ENCODE measurements around the gene RNASE3. TPM values are rescaled to one million over a fixed set of nuclear protein-coding genes. Genes with fewer than 3 reads are reported as not detected.

The RNASE3 gene
- total RNA-seq, 1 experiment from 2014 or later = not detected

DNA sequence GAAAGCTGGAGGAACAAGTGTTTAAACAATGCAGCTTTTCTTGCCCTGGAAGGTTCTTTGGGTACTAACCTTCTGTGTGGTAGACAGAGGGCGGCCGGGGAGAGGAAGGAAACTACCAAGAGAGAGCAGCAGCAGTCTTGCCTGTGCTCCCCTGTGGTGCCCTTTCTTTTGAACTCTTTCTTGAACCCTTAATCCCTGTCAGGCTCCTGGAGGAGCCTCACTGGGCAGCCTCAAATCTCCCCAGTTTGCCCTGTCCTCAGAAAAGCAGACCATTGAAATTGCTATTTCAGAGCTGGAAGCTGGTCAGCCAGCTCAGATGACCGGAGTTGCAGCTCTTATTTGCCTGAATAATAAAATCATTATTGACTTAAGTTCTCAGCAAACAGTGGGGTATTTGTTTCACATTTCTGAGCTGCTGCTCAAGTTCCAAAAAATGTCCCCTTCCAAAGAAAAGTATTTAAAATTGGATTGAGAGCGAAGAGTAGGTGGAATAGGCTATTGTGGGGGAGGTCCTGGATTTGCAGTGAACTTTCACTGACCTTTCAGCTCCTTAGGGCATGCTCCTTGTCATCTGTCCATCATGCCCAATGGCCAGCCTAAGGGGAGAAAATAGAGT is 42.1 kb upstream of the RNASE3 start:
- no peaks in the 10 kb centered on the region for H3K36me3 ChIP-seq (ENCODE audit: insufficient read depth, low read length, poor library complexity, severe bottlenecking)
- BruUV-seq (replicated peaks) = no TSS peak
- no peak for TF ChIP-seq EZH2 (IDR thresholded peaks at IDR 0.05; ENCODE audit: borderline replicate concordance, low read depth, low read length, poor library complexity, severe bottlenecking)
- TF ChIP-seq, protein P1, sequence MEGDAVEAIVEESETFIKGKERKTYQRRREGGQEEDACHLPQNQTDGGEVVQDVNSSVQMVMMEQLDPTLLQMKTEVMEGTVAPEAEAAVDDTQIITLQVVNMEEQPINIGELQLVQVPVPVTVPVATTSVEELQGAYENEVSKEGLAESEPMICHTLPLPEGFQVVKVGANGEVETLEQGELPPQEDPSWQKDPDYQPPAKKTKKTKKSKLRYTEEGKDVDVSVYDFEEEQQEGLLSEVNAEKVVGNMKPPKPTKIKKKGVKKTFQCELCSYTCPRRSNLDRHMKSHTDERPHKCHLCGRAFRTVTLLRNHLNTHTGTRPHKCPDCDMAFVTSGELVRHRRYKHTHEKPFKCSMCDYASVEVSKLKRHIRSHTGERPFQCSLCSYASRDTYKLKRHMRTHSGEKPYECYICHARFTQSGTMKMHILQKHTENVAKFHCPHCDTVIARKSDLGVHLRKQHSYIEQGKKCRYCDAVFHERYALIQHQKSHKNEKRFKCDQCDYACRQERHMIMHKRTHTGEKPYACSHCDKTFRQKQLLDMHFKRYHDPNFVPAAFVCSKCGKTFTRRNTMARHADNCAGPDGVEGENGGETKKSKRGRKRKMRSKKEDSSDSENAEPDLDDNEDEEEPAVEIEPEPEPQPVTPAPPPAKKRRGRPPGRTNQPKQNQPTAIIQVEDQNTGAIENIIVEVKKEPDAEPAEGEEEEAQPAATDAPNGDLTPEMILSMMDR (conservative IDR thresholded peaks at IDR 0.05; ENCODE audit: low read depth, low read length) = no peak
- intact Hi-C loops (cut with micrococcal nuclease; ENCODE audit: unreplicated experiment) = no loop called here
- no peaks in the 10 kb centered on the region for H3K9me3 ChIP-seq (ENCODE audit: low read depth, low read length, poor library complexity, severe bottlenecking)
- no peak for DNase-seq (ENCODE audit: low spot score)
- ChIA-PET CTCF (no interaction called here), POLR2A (ENCODE audit: low non-redundant PET) (no interaction called here)
- H3K4me1 ChIP-seq (ENCODE audit: insufficient read depth, low read length, poor library complexity, severe bottlenecking) = no peaks in the 10 kb centered on the region
- H3K4me3 ChIP-seq (ENCODE audit: low read depth, low read length, poor library complexity, severe bottlenecking) = no peak overlapping the region
- peaks cover 13% of the 10 kb centered on the region for H3K27me3 ChIP-seq (replicated peaks; ENCODE audit: insufficient read depth, low read depth, low read length, poor library complexity)
- no peak overlapping the region for H3K27ac ChIP-seq (ENCODE audit: low read depth, low read length, poor library complexity, severe bottlenecking)

DNA sequence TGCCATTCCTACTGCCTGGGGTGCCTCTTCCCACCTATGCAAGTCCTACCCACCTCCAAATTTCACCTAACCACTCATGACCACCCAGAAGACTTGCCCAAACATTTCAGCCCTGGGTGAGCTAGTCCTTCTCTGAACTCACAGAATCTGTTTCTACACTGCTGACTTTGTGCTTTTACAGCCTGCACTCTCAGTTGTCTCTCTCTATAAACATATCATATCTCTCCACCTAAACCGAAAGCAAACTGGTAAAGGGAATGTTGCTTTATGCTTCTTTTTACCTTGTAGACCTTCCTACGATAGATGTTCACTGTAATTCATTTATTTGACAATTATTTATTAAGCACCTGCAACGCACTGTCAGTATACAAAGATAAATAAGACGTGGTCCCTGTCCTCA is 38.1 kb upstream of the RNASE3 start:
- Histone ChIP-seq H3K27me3 (replicated peaks; ENCODE audit: insufficient read depth, low read depth, low read length, poor library complexity) (peaks cover 13% of the 10 kb centered on the region), H3K27ac (ENCODE audit: low read depth, low read length, poor library complexity, severe bottlenecking) (no peak overlapping the region), H3K4me3 (ENCODE audit: low read depth, low read length, poor library complexity, severe bottlenecking) (no peak overlapping the region), H3K4me1 (ENCODE audit: insufficient read depth, low read length, poor library complexity, severe bottlenecking) (no peaks in the 10 kb centered on the region), H3K9me3 (ENCODE audit: low read depth, low read length, poor library complexity, severe bottlenecking) (no peaks in the 10 kb centered on the region), H3K36me3 (ENCODE audit: insufficient read depth, low read length, poor library complexity, severe bottlenecking) (no peaks in the 10 kb centered on the region)
- ChIA-PET POLR2A (ENCODE audit: low non-redundant PET) (no interaction called here), CTCF (no interaction called here)
- DNase-seq (ENCODE audit: low spot score) = no peak
- TF ChIP-seq, protein P1 (conservative IDR thresholded peaks at IDR 0.05; ENCODE audit: low read depth, low read length) = no peak
- no peak for TF ChIP-seq EZH2 (IDR thresholded peaks at IDR 0.05; ENCODE audit: borderline replicate concordance, low read depth, low read length, poor library complexity, severe bottlenecking)
- intact Hi-C loops (cut with micrococcal nuclease; ENCODE audit: unreplicated experiment) = no loop called here
- no TSS peak for BruUV-seq (replicated peaks)

DNA sequence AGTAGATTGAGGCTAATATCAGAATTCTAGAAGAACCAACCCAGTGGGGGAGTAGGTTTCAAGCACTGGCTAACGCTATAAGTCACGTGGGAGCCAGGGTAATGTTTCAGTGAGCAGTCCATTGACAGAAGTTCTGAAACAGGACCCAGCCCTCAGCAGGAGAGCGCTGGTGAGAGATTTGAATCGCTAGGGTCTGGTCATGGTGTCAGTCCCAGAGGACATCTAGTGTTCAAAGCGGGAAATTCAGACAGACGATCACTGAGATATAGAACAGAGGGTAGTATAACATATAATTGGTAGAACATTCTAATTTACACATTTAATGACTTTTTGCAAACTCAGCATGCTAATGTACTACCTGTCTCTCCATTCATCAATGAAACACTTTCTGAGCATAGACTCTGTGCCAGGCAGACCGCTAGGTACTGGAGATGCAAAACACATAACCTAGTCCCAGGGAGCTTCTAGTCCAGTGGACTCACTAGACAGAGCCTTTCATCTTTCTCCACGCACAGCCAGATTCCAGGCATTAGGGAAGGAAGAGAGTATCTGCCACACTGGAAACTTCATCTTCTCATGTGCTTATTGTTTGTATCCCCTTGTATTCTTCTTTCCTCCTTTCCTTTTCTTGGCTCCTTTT is 35.4 kb upstream of the RNASE3 start:
- peak; percentile 78 for DNase-seq (ENCODE audit: low spot score)
- Histone ChIP-seq H3K4me1 (ENCODE audit: insufficient read depth, low read length, poor library complexity, severe bottlenecking) (no peaks in the 10 kb centered on the region), H3K27me3 (replicated peaks; ENCODE audit: insufficient read depth, low read depth, low read length, poor library complexity) (peaks cover 29% of the 10 kb centered on the region), H3K4me3 (ENCODE audit: low read depth, low read length, poor library complexity, severe bottlenecking) (no peak overlapping the region), H3K27ac (ENCODE audit: low read depth, low read length, poor library complexity, severe bottlenecking) (no peak overlapping the region), H3K36me3 (ENCODE audit: insufficient read depth, low read length, poor library complexity, severe bottlenecking) (no peaks in the 10 kb centered on the region), H3K9me3 (ENCODE audit: low read depth, low read length, poor library complexity, severe bottlenecking) (no peaks in the 10 kb centered on the region)
- ChIA-PET POLR2A (ENCODE audit: low non-redundant PET) (no interaction called here), CTCF (interaction anchor here (0.6 to 1.5 kb wide), 4 partner anchors 10 to 159 kb away, joined by 3 to 8 read pairs (median 4); no protein-coding TSS in a partner anchor)
- TF ChIP-seq, protein P1 (conservative IDR thresholded peaks at IDR 0.05; ENCODE audit: low read depth, low read length) = peak; percentile 70
- TF ChIP-seq EZH2 (IDR thresholded peaks at IDR 0.05; ENCODE audit: borderline replicate concordance, low read depth, low read length, poor library complexity, severe bottlenecking) = no peak
- intact Hi-C loops (cut with micrococcal nuclease; ENCODE audit: unreplicated experiment) = loop anchor here (1.0 to 5.0 kb wide), 3 partner anchors 17 to 252 kb away; no protein-coding TSS in a partner anchor
- BruUV-seq (replicated peaks) = no TSS peak
